ENCODE results near the gene HMG20B.

GRCh38 chr19:3608750-3609322, 36.1 kb downstream of the HMG20B start:
- no peak for TF ChIP-seq CTCF (IDR thresholded peaks at IDR 0.05)
- no peak for TF ChIP-seq POLR2A (IDR thresholded peaks at IDR 0.05)

Data from esophagus squamous epithelium (tissue), 4 donors.